ENCODE results near the gene LRCH3. TPM values are rescaled to one million over a fixed set of nuclear protein-coding genes. Genes with fewer than 3 reads are reported as not detected.
A peak's percentile ranks its signal among the peaks of the same experiment; 100 is the strongest.

Gene LRCH3
- total RNA-seq, 4 donors from 2014 or later = 15.0 to 197 (median 23.2) TPM

DNA sequence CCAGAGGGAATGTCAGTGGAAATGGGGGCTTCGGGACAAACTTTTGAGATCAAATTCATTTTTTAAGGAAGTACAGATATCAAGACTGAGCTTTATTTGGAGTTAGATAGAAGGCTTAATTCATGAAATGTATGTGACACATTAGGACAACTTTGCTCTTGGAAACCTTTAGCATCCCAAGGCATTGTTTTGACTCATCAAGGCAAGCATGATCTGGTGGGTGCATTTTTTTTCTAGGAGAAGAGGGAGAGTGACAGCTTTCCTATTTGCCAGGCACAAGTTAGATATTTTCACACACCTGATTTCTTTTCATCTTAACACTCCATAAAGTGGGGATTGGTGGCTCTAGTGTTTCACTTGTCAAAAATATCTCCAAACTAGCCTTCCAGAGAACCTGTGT lies 97.5 kb downstream of the LRCH3 start:
- no peak overlapping the region for H3K4me3 ChIP-seq
- peak overlapping the region; percentile 12 to 74 (median 27) for H3K27ac ChIP-seq
- 89 to 100% methylated on average over 1 of the region's 1 CpG for WGBS, 2 donors
- TF ChIP-seq, protein P1, sequence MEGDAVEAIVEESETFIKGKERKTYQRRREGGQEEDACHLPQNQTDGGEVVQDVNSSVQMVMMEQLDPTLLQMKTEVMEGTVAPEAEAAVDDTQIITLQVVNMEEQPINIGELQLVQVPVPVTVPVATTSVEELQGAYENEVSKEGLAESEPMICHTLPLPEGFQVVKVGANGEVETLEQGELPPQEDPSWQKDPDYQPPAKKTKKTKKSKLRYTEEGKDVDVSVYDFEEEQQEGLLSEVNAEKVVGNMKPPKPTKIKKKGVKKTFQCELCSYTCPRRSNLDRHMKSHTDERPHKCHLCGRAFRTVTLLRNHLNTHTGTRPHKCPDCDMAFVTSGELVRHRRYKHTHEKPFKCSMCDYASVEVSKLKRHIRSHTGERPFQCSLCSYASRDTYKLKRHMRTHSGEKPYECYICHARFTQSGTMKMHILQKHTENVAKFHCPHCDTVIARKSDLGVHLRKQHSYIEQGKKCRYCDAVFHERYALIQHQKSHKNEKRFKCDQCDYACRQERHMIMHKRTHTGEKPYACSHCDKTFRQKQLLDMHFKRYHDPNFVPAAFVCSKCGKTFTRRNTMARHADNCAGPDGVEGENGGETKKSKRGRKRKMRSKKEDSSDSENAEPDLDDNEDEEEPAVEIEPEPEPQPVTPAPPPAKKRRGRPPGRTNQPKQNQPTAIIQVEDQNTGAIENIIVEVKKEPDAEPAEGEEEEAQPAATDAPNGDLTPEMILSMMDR (IDR thresholded peaks at IDR 0.05) = no peak
- no peak for TF ChIP-seq POLR2A (IDR thresholded peaks at IDR 0.05)
- DNase-seq = no peak
- H3K27me3 ChIP-seq = no peaks in the 10 kb centered on the region
- intact Hi-C loops (cut with DNase I) = no loop called here
- H3K36me3 ChIP-seq = peaks cover 0 to 22% (median 3%) of the 10 kb centered on the region in 3 donors
- H3K9me3 ChIP-seq = no peaks in the 10 kb centered on the region
- peaks cover 0 to 15% (median 0%) of the 10 kb centered on the region in 3 donors for H3K4me1 ChIP-seq

- intact Hi-C loops (cut with DNase I) = no loop called here
- Histone ChIP-seq H3K36me3 (peaks cover 0 to 13% (median under 1%) of the 10 kb centered on the region in 3 donors), H3K27me3 (no peaks in the 10 kb centered on the region), H3K4me3 (no peak overlapping the region), H3K27ac (peak overlapping the region; percentile 18 to 74 (median 49)), H3K4me1 (peaks cover 0 to 15% (median 0%) of the 10 kb centered on the region in 3 donors), H3K9me3 (no peaks in the 10 kb centered on the region)
- no peak for DNase-seq
- no peak for TF ChIP-seq POLR2A (IDR thresholded peaks at IDR 0.05)
- TF ChIP-seq, protein P1 (IDR thresholded peaks at IDR 0.05) = no peak
- 61 to 77% methylated on average over 9 of the region's 9 CpGs for WGBS, 2 donors
These were observed 98.3 kb downstream of the LRCH3 start for GRCh38 chr3:197889204-197889930.

DNA sequence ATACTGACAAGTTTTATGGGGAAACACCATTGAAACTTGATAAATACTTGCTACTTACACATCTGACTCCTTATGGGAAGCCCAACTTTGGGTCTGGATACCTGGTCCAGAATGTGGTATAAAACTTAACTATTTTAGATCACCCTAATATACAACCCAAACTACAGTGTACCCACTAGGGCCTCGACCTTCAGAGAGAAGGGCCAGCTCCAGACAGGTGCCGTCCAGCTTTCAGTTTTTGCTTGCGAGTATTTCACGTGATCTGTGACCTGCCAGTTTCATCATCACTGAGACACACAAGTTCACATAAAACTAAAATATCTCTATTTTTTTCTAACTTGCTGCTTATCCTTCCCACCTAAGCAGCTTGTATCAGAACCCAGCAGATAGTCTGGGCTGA lies 99.6 kb downstream of the LRCH3 start:
- intact Hi-C loops (cut with DNase I) = no loop called here
- Histone ChIP-seq H3K27ac (no peak overlapping the region), H3K4me3 (no peak overlapping the region), H3K9me3 (no peaks in the 10 kb centered on the region), H3K36me3 (peaks cover 0 to 4% (median 0%) of the 10 kb centered on the region in 3 donors), H3K27me3 (no peaks in the 10 kb centered on the region), H3K4me1 (peaks cover 0 to 15% (median 0%) of the 10 kb centered on the region in 3 donors)
- 88% methylated on average over 4 of the region's 4 CpGs for WGBS, 2 donors
- DNase-seq = no peak
- TF ChIP-seq POLR2A (IDR thresholded peaks at IDR 0.05) = no peak
- TF ChIP-seq, protein P1 (IDR thresholded peaks at IDR 0.05) = no peak

- no peak for TF ChIP-seq POLR2A (IDR thresholded peaks at IDR 0.05)
- TF ChIP-seq, protein P1 (IDR thresholded peaks at IDR 0.05) = no peak
- no peak for DNase-seq
- Histone ChIP-seq H3K36me3 (peaks cover 0 to 4% (median 0%) of the 10 kb centered on the region in 3 donors), H3K27me3 (no peaks in the 10 kb centered on the region), H3K4me3 (no peak overlapping the region), H3K4me1 (peaks cover 0 to 15% (median 0%) of the 10 kb centered on the region in 3 donors), H3K27ac (no peak overlapping the region), H3K9me3 (no peaks in the 10 kb centered on the region)
- 88 to 95% methylated on average over 5 of the region's 5 CpGs for WGBS, 2 donors
- intact Hi-C loops (cut with DNase I) = no loop called here
These were observed 101.1 kb downstream of the LRCH3 start for GRCh38 chr3:197892162-197892561.

GRCh38 chr3:197896421-197896820 lies 105.4 kb downstream of the LRCH3 start:
- Histone ChIP-seq H3K27ac (no peak overlapping the region), H3K27me3 (no peaks in the 10 kb centered on the region), H3K36me3 (no peaks in the 10 kb centered on the region), H3K9me3 (no peaks in the 10 kb centered on the region), H3K4me1 (peaks cover 0 to 7% (median 0%) of the 10 kb centered on the region in 3 donors), H3K4me3 (no peak overlapping the region)
- TF ChIP-seq POLR2A (IDR thresholded peaks at IDR 0.05) = no peak
- TF ChIP-seq, protein P1 (IDR thresholded peaks at IDR 0.05) = no peak
- intact Hi-C loops (cut with DNase I) = no loop called here
- WGBS, 2 donors = 81 to 87% methylated on average over 3 of the region's 3 CpGs
- no peak for DNase-seq
